ENCODE data around the gene TSPEAR.

DNA sequence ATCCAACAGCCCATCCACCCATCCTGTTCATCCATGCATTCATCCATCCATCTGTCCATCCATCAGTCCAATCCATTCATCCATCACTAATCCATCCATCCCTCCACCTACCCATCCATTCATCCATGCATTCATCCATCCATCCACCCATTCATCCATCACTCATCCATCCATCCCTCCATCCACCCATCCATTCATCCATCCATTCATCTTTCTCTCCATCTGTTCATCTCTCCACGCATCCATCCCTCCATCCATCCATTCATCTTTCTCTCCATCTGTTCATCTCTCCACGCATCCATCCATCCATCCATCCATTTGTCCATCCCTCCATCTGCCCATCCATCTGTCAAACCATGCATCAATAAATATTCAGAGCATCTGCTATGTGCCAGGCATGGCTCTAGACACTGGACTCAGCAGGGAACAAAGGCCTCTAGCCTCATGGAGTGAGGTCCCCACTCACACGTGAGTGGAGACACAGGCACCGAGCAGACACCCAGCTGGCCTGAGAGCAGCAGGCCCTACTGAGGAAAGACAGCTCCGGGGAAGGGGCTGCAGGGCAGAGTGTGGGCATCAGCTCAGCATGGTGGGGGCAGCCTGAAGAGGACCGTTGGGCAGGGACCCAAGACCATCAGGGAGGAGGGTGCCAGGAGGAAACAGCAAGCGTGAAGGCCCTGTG is 181.0 kb downstream of the TSPEAR start:
- TF ChIP-seq, protein P1, sequence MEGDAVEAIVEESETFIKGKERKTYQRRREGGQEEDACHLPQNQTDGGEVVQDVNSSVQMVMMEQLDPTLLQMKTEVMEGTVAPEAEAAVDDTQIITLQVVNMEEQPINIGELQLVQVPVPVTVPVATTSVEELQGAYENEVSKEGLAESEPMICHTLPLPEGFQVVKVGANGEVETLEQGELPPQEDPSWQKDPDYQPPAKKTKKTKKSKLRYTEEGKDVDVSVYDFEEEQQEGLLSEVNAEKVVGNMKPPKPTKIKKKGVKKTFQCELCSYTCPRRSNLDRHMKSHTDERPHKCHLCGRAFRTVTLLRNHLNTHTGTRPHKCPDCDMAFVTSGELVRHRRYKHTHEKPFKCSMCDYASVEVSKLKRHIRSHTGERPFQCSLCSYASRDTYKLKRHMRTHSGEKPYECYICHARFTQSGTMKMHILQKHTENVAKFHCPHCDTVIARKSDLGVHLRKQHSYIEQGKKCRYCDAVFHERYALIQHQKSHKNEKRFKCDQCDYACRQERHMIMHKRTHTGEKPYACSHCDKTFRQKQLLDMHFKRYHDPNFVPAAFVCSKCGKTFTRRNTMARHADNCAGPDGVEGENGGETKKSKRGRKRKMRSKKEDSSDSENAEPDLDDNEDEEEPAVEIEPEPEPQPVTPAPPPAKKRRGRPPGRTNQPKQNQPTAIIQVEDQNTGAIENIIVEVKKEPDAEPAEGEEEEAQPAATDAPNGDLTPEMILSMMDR (IDR thresholded peaks at IDR 0.05; ENCODE audit: low read length), result no peak
- no peak for TF ChIP-seq EZH2 (IDR thresholded peaks at IDR 0.05; ENCODE audit: borderline replicate concordance, low read length)
